G401 (cell line): ENCODE data around the gene ZFYVE28. TPM values are rescaled to one million over a fixed set of nuclear protein-coding genes. Genes with fewer than 3 reads are reported as not detected.

Experiments used
- DNase-seq: peaks from one replicate; pipeline ENCODE4 v3.0.0-alpha.2; 2015; ENCODE audit warnings: low spot score
- in situ Hi-C: cut with HindIII; loops from 2 replicates; pipeline ENCODE4 v1.10.0; 2016; ENCODE audit warnings: low sequenced_read_pairs, mixed read lengths
- total RNA-seq: library from RNA; depleted of rRNA; stranded (reverse); fragments of >200 nt; shearing (Covaris generic); gene quantifications from 2 replicates; pipeline ENCODE4 v1.2.3, GENCODE V29; 2014

ZFYVE28 gene
- total RNA-seq, 1 experiment from 2014 or later: 11.4 TPM

DNA sequence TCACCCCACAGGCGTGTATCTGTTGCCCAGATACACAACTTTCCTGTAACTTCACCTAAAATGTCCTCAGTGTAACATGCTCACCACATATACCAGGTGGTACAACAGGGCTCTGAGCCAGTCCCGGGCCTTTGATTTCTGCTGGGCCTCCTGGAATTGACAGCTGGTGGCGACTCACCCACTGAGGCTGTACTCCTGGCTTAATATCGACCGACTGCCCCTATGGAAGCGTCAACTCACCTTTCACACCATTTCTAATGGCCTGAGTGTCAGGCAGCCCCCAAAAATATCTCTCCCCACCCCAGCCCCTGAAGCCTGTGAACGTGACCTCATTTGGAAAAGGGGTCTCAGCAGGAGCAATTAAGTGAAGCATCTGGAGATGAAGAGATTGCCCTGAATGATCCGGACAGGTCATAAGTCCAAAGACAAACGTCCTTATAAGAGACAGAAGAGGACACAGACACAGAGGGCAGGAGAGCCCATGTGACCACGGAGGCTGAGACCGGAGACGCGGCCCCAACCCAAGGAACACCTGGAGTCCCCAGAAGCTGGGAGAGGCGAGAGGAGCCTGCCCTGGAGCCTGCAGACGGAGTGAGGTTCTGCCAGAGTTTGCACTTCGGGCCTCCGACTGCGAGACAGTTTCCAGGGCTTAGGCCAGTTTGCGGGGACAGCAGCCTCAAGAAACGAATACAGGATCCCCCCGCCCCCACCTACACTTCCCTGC lies 144.0 kb downstream of the ZFYVE28 start:
- in situ Hi-C loops: no loop called here
- peak; percentile 74 for DNase-seq

DNA sequence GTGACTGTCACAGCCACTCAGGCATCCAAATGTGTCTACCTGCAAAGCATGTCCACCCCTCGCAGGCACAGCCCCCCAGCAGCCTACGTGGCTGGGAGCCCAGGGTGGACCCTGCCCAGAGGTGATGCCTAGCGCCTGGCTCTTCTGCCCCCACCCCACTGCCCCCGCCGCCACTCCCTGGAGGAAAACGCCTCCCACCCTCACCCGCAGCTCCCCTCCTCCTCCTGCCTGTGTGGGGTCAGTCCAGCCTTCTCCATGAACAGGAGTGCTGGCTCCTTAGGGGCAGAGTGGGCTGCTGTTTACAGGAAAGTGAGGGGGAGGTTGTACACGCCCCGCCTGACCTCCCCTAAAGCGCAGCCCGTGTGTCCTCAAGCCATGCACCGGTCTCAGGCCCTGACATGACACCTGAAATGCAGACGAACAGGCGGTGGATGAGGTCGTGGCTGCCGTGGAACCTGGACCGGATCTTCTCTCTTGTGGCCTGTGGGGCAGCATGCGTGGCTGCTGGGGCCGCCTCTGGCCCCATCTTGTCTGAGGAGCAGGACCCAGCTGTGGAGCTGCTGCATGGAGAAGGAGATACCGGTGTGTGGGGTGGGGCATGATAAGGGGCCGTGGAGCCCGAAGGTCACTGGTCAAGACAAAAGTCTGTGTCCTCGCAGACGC lies 144.7 kb downstream of the ZFYVE28 start:
- DNase-seq: no peak
- in situ Hi-C loops: no loop called here

DNA sequence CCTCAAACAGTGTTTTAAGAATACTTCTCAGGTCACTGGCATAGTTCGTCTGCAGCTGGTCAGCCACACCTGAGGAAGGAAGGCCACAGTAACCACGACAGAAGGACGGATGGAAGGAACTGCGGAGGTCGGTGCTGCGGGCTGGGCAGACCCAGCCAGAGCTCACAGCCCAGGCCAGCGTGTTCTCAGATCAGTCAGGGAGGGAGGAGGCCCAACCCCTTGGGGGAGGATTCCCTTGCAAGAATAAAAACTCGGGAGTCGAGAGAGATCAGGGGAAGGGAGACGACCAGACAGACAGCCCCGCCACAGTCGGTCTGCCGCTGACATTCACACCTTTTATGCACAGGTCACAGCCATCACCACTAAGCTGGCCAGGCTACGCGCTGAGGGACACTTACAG lies 145.2 kb downstream of the ZFYVE28 start:
- in situ Hi-C loops: no loop called here
- no peak for DNase-seq

DNA sequence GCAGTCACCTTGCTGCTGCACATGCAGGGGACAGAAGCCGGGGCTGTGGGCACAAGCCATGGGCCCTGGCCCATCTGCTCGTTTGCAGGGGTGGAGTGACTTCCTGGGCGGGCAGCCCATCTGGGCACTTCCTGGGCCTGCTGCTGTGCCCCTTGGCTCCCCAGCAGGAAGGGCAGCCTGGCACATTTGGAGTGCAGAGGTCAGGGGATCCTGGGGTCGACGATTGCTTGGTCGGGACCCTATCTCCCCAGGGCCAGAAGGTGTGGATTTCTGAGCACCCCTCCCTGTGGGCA lies 145.7 kb downstream of the ZFYVE28 start:
- in situ Hi-C loops: no loop called here

DNA sequence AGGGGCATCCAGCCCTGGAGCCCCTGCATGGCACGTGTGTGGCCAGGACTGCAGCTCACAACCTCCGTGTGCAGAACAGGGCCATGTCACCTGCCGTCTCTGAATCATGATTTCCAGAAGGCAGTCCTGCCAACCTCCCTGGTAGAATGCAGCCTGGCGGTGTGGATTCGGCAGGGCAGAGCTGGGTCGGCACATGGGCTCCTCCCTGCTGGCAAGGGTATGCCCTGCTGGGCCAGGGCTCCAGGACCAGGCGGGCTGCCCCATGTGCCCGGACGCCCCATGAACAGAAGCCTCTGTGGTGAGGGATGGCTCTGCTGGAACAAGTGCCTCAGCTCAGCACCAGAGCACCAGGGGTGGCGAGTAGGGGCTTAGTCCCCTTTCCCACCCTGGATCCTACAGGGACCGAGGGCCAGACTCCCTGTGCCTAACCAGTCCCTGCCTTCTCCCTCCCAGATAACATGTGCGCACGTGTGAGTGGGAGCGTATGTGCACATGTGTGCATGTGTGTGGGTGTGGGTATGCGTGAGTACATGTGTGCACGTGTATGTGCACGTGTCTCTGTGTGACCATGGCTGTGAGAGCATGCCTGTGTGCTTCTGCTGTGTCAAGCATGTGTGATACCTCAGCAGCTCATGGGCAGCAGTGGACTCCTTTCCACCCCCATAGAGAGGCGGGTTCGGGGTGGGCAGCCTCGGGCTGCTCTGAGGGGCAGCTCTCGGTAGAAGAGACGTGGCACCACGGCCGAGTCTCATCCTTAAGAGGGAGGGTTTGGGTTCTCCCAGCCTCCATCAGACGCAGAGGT lies 146.2 kb downstream of the ZFYVE28 start:
- in situ Hi-C loops: no loop called here
- peak; percentile 79 for DNase-seq

More for the DNA sequence above, 145.7 kb downstream of the ZFYVE28 start:
- no peak for DNase-seq

DNA sequence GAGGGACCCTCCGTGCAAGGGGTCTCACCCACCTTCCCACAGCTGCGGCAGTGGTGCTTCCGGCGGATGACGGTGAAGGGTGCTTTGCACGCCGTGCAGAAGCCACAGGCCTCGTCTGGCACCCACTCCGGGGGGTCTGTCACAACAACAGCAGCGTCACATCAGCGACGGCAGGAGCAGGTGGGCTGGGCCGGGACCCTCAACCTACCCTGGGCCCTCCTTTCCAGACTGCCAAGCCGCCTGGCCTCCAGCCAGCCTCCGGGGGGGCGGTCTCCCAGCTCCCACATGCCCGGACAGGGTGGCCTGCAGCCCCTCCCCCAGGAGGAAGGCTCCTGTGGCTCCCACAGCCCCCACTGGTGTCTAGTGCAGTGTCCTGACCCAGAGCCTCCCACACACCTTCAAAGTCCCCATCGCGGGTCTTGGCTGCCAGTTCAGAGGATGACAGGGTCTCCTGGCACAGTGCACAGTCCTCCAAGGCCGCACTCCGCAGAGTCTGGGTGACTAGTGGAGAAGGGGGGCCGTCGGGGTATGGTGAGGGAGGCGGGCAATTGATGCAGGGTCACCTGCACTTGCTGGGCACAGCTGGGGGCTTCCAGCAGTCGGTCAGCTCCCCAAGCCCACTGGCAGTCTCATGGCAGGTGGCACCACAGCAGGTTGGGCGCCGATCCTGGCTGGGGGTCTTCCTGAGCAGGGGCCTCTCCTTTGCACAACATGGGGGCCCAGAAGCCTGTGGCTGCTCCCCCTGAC lies 147.0 kb downstream of the ZFYVE28 start:
- DNase-seq: no peak
- in situ Hi-C loops: no loop called here

DNA sequence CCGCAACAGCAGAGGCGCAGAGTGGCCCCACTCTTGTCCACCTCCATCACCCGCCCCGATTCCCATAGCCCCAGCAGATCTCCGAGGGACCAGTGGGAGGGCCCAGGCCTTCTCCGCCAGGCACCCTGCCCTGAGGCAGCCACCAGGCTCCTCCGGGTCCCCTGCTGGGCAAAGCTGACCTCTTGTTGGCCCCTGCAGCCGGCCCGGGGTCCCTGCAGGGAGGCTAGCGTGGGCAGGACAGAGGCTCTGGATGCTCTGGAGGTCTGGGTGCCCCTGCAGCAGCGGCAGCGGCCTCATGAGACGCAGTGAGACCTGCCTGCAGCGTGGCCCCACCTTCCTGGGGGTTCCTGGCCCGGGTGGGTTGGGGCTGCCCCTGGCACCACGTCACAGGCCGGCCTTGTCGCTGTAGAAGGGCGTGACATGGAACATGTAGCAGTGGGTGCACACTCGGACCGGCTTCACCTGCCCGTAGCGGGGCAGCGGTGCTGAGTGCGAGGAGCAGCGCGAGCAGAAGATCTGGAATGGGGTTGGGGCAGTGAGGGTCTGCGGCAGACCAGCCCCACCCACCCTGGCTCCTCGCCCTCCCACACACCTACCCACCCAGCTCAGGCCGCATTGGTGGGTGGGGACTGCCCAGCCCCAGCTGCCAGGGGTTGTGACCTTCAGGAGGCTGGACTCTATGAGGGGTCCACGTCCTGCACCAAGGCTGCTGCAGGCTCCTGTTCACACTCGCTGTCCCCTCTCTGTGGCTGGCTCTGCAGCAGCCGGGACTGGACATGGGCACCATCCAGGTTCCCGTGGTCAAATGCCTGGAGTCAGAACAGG lies 147.9 kb downstream of the ZFYVE28 start:
- no peak for DNase-seq
- in situ Hi-C loops: no loop called here

DNA sequence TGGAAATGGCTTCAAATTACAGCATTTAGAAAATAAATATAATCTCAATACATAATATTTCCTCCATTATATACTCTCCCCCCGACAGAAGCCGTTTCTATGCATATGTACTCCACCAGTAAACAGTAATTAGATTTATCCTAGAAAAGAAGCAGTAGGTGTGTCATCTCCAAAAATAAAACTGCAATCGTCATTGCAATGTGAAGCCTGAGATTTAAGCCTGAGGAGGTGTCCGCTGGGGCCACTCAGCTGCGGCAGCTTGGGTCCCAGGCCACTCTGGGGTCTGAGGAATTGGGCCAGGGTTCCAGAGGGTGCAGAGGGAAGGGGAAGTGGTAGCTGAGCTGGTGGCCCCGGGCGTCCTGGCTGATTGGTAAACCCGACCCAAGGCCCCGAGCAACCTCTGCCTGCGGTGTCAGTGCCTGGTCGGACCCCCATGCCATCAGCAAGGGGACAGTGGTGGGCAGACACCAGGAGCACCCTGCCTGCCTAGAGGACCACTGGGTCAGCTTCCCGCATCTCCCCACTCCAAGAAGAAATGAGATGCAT lies 148.8 kb downstream of the ZFYVE28 start:
- DNase-seq: no peak
- in situ Hi-C loops: no loop called here

DNA sequence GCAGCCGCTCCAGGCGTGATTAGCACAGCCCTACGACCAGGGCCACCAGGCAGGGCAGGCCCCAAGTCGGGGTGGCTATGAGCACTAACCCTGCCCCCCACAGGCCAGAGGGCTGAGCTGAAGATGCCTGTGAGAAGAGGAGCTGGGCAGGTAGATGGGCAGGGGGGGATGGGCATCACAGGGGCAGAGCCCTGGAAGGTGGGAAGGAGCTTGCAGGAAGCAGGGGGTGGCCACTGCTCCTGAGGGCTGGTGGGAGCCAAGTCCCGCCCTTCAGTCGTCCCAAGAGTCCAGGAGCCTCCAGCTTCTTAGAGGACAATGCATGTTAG lies 149.3 kb downstream of the ZFYVE28 start:
- in situ Hi-C loops: no loop called here
- DNase-seq: no peak

DNA sequence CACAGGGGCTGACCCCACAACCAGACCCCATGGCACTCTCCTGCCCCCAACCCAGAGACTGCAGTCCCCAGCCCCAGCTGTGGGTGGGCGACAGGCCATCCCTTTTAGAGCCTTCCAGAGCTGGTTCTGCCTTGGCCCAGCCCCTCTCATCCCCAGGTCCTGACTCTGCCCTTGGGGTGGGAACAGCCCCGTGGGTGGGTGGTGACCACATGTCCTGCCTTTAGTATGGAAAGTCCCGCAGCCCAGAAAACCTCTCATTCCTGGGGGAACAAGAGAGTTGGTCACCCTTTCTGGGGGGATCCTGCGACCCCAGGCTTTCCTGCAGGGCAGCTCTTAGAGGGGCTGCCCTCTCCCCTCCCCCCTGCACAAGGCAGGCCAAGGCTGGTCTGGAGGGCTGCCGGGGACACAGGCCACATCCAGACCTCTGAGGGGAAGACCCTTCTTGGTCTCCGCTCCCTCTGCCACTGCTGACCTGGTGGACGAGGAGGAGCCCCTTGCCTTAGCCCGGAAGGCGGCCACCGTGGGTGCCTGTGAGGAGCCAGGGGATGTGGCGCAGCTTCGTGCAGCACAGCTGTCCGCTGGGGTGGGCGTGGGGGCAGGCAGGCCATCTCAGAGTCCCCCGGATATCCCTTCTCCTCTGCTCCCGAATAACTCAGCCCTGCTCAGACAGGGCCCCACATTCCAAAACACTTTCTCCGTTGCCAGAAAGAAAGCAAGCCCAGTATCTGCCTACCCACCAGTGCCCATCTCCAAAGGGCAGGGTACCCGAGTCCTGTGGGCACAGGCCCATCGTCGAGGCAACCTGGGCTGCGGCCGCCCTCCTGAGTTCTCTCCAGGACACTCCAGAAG lies 149.9 kb downstream of the ZFYVE28 start:
- no peak for DNase-seq
- in situ Hi-C loops: no loop called here

DNA sequence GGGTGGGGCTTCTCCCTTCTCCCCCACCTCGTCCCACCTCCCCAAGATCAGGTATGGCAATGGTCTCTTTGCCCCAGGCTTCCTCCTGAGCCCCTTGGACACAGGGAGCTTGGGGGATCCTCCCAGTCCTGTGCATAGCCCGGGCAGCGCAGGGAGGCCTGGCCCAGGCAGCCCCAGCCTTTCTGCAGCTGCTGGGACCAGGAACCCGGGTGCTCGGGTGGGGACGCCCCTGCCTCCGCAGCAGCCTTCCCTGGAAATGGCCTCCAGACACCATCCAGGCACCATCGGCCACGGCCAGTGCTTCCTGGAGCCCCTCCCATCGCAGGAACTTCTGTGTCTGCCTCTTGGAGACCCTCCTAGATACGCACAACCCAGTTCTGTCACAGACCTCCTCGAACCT lies 150.6 kb downstream of the ZFYVE28 start:
- in situ Hi-C loops: no loop called here
- DNase-seq: no peak

DNA sequence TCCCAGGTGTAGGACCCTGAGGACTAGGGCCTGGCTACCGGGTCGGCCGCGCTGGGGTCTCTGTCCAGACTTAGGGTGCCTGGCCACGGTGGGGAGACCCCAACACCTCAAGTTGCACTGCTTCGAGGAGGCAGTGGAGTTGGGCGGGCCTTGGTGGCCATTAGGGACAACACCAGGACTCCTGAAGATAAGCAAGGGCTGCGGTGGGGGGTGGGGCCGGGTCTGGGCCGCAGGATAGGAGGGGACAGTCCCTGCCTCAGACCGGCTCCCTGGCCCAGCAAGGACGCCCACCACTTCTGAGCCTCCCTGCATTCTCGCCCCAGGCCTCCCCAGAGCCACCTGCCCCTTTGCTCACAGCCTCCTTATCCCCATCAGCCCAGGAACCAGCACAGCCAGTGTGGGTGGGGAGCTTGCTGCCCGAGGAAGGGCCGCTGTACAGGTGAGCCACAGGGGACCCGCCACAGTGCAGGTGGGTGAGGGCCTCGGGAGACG lies 151.1 kb downstream of the ZFYVE28 start:
- in situ Hi-C loops: no loop called here
- no peak for DNase-seq

DNA sequence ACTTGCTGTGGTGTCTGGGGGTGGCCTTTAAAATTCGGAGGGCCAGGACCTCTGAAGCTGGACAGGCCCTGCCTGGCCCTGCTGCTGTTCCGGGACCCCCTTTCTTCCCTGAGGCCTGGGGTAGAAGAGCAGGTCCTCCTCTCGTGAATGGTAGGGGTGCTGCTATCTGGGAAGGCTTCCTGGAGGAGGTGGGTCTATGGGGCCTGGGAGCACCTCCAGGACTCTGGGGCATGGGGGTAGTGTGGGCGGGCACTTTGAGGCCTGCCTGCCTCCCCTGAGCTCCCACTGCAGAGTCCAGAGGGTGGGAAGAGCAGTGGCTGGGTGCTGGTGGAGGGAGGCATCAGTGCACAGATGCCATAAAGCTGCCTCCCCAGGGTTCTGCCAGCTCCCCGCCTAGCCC lies 151.6 kb downstream of the ZFYVE28 start:
- in situ Hi-C loops: no loop called here
- DNase-seq: no peak

DNA sequence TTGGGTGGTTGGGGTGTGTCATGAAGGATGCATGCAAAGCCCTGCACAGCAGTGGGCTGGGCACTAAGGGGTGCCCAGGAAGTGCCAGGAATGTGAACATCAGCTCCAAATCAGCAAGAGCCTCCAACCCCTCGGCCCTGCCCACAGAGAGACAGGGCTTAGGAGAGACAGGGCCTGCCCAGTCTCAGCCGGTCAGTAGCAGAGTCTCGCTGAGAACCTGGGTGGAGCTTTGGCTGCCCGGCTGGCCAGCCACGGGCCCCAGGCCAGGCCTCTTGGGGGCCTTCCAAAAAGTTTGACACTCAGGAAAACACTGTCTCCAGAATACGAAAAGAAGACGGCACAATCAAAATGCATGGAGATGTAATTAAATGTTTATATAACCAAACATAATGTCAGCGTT lies 152.3 kb downstream of the ZFYVE28 start:
- peak; percentile 85 for DNase-seq
- in situ Hi-C loops: no loop called here

DNA sequence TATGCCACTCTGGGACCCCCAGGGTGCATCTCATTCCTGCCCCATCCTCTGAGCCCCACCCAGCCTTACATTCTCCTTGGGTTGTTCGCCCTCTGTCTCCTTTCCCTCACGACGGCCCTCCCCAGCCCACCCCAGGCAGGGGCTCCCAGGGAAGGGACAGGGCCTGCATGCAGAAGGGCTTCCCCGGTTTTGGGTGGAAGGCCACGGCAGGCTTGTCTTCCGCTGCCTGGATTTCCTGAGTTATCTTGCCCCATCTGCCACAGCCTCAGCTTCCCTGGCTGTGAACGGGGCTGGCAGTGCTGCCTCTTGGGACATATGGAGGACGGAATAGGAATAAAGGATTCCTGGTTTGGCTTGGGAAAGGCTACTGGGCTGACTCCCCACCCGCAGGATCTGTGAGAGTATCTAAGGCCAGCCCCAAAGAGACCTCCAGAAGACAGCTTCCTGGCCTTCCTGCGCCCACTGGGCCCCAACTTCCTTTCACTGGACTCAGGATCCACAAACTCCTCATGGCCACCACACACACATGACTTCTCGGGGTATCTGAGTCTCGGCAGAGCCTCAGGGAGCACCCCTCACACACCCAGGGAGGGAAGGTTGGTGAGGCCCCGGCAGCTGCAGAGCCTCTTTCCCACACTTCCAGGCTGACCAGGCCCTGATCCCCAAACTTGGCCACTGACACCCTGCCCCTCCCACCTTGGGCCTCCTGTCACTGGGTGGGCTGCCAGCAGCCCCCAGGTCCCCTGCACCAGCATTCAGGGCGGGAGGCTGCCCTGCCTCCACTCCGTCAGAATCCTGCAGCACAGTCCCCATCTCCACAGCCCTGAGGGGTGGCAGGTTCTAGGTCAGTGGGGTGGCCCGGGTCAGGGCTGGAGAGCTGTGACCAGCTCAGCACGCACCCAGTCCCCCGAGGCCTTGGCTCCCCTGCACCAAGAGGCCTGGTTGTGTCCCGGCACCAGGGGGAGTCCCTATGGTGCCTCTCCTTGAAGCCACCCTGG lies 153.0 kb downstream of the ZFYVE28 start:
- DNase-seq: no peak
- in situ Hi-C loops: no loop called here

DNA sequence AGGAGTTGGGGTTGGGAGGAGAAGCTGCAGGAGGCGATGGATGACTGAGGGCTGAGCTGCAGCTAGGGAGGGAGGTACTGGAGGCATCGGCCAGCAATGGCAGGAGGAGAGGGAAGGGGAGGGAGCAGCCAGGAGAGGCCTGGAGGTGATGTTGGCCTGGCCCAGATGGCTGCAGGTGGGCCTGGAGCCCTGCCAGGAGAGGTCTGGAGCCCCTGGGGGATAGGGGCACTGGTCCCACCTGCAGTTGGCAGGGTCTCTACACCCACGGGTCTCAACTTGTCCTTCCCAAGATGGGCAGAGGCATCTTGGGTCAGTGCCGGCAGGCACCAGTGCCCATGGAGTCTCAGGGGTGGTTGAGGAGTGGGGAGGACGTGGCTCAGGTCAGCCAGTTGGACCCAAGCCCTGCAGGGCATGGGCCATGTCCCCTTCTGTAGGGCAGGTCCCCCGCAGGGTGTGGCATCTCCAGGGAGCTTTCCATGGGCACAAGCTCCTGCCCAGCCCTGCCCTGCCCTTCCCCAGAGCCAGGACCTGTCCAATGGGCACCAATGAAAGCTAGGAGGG lies 153.9 kb downstream of the ZFYVE28 start:
- in situ Hi-C loops: no loop called here
- no peak for DNase-seq
